ENCODE results near the gene AMH. TPM values are rescaled to one million over a fixed set of nuclear protein-coding genes. Genes with fewer than 3 reads are reported as not detected.

AMH gene
- total and polyA plus RNA-seq, 2 of the 13 experiments (the other 11 are each of a cell fraction or from before 2014, with no cell fraction given), result 0.03 to 0.18 TPM

- TF ChIP-seq PBX3 (CRISPR knock-in tag; IDR thresholded peaks at IDR 0.05; ENCODE audit: borderline replicate concordance) (no peak), ZNF790 (CRISPR knock-in tag; IDR thresholded peaks at IDR 0.05; ENCODE audit: borderline replicate concordance) (peak; percentile 99), MAFG (CRISPR knock-in tag; IDR thresholded peaks at IDR 0.05) (no peak), SMAD3 (CRISPR knock-in tag; IDR thresholded peaks at IDR 0.05) (peak; percentile 73), ZNF607 (CRISPR knock-in tag; IDR thresholded peaks at IDR 0.05; ENCODE audit: borderline replicate concordance) (peak; percentile 98), ZNF33B (CRISPR knock-in tag; IDR thresholded peaks at IDR 0.05) (peak; percentile 84; the same call in 1 of the 2 replicates), ZNF160 (CRISPR knock-in tag; IDR thresholded peaks at IDR 0.05) (no peak; the same call in 1 of the 2 replicates), MAFF (IDR thresholded peaks at IDR 0.05; ENCODE audit: low read depth, low read length) (no peak), CENPX (CRISPR knock-in tag; IDR thresholded peaks at IDR 0.05) (no peak), ZNF180 (CRISPR knock-in tag; IDR thresholded peaks at IDR 0.05; ENCODE audit: borderline replicate concordance, low read depth) (no peak), ZNF652 (CRISPR knock-in tag; IDR thresholded peaks at IDR 0.05; ENCODE audit: borderline replicate concordance, low read depth) (no peak), U2AF1 (optimal IDR thresholded peaks at IDR 0.05; ENCODE audit: low read depth, low read length) (peak; percentile 59), TP53 (CRISPR knock-in tag; conservative IDR thresholded peaks at IDR 0.05) (peak; percentile 83), PREB (CRISPR knock-in tag; IDR thresholded peaks at IDR 0.05) (peak; percentile 77; the same call in 1 of the 2 replicates), ZNF704 (CRISPR knock-in tag; IDR thresholded peaks at IDR 0.05; ENCODE audit: borderline replicate concordance) (peak; percentile 94; the same call in 1 of the 2 replicates), ADNP (CRISPR knock-in tag; IDR thresholded peaks at IDR 0.05) (0 out of 2 replicates have a peak, but pooled peaks have one; percentile 12), FLYWCH1 (CRISPR knock-in tag; IDR thresholded peaks at IDR 0.05) (peak; percentile 96; the same call in 1 of the 2 replicates), MAF1 (CRISPR knock-in tag; IDR thresholded peaks at IDR 0.05; ENCODE audit: borderline replicate concordance) (no peak; the same call in 1 of the 2 replicates), NFIB (CRISPR knock-in tag; IDR thresholded peaks at IDR 0.05; ENCODE audit: borderline replicate concordance) (no peak), ZNF44 (CRISPR knock-in tag; IDR thresholded peaks at IDR 0.05) (peak; percentile 95; the same call in 1 of the 2 replicates), PRDM15 (CRISPR knock-in tag; IDR thresholded peaks at IDR 0.05) (0 out of 2 replicates have a peak, but pooled peaks have one; percentile 71), ZNF224 (CRISPR knock-in tag; IDR thresholded peaks at IDR 0.05) (peak; percentile 85; the same call in 1 of the 2 replicates), ZNF720 (CRISPR knock-in tag; IDR thresholded peaks at IDR 0.05) (no peak)
These were observed 12.6 kb upstream of the AMH start, which contains the start of the genes PLEKHJ1 and SF3A2 (continued) for GRCh38 chr19:2236314-2237050.

Measured in HepG2 (cell line).